Esophagus squamous epithelium (tissue), 5 donors: Measurements from ENCODE around the gene SLC35A2. TPM values are rescaled to one million over a fixed set of nuclear protein-coding genes. Genes with fewer than 3 reads are reported as not detected.

ENCODE experiments used
- DNase-seq: peaks from one replicate; lab custom pipeline; 2025; lab: John Stamatoyannopoulos, UW
- H3K27ac ChIP-seq, 4 donors: fragments of 200-600 bp; sonication (generic); one replicate each; pipeline ENCODE4 v1.5.1; 2016 to 2019; ENCODE audit warnings: mild to moderate bottlenecking in 1 of 4
- H3K27me3 ChIP-seq, 4 donors: fragments of 200-600 bp; sonication (generic); 1 replicate in 3 of 4; 2 replicates in 1 of 4; pipeline versions ENCODE4 v1.5.1 to v1.6.0; 2017 to 2021; ENCODE audit warnings: antibody characterized with exemption in 1 of 4
- H3K36me3 ChIP-seq, 3 donors: fragments of 200-600 bp; sonication (generic); one replicate each; pipeline ENCODE4 v1.5.1; 2016 to 2019
- H3K4me1 ChIP-seq, 3 donors: fragments of 200-600 bp; sonication (generic); one replicate each; pipeline ENCODE4 v1.5.1; 2017 to 2019
- H3K4me3 ChIP-seq, 4 donors: fragments of 200-600 bp; sonication (generic); 1 replicate in 3 of 4; 2 replicates in 1 of 4; pipeline ENCODE4 v1.5.1; 2016 to 2019; ENCODE audit warnings: mild to moderate bottlenecking in 2 of 4, moderate library complexity in 1 of 4
- H3K9me3 ChIP-seq, 3 donors: fragments of 200-600 bp; sonication (generic); one replicate each; pipeline ENCODE4 v1.5.1; 2016 to 2019
- POLR2A ChIP-seq, 4 donors: fragments of 450-650 bp; IDR thresholded peaks; one replicate each; pipeline ENCODE4 v1.6.1; 2017; ENCODE audit warnings: antibody characterized with exemption in 4 of 4, mild to moderate bottlenecking in 4 of 4, moderate library complexity in 3 of 4
- WGBS, 2 donors: methylation state at CpG; one replicate each; pipeline ENCODE4 v1.1.5; 2018; 5-methylcytosine and 5-hydroxymethylcytosine counted together
- intact Hi-C: fragments of 100-400 bp; cut with DNase I; formaldehyde crosslinking; loops from one replicate; pipeline ENCODE4 v1.15.0; 2022
- total RNA-seq, 4 donors: library from RNA; depleted of rRNA; stranded (reverse); fragments of >200 nt; gene quantifications; one replicate each; pipeline ENCODE4 v1.1.0, GENCODE V29; 2016
- TF ChIP-seq, protein P1 (sequence below), 6 experiments: fragments of 450-650 bp in 4 of 6; fragments of 200-600 bp in 2 of 6; sonication (generic) in 2 of 6; IDR thresholded peaks; one replicate each; pipeline ENCODE4 v1.5.1; 2016 to 2019; ENCODE audit warnings: antibody characterized with exemption in 6 of 6, mild to moderate bottlenecking in 4 of 6, moderate library complexity in 4 of 6
- donor health status: DM: yes; HTN: yes; CAD: no.

SLC35A2 gene
- total RNA-seq, 4 donors from 2014 or later: 13.7 to 28.9 (median 21.0) TPM

DNA sequence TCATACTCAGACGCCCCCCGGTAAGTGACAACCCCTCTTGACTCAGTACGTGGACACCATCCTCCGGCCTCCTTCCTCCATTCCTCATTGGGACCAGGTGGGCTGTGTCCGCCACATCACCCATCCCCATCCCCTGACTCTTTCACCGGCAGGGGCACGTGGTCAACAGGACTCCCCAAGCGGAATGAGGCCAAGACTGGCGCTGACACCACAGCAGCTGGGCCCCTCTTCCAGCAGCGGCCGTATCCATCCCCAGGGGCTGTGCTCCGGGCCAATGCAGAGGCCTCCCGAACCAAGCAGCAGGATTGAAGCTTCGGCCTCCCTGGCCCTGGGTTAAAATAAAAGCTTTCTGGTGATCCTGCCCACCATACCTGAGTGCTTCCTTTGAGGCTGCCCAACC, 8.7 kb downstream of the SLC35A2 start:
- Histone ChIP-seq H3K4me3 (no peak overlapping the region), H3K9me3 (no peaks in the 10 kb centered on the region), H3K4me1 (peaks cover 0 to 17% (median 8%) of the 10 kb centered on the region in 3 donors), H3K36me3 (peaks cover 0 to 74% (median 3%) of the 10 kb centered on the region in 3 donors), H3K27me3 (no peaks in the 10 kb centered on the region), H3K27ac (no peak overlapping the region)
- 88 to 90% methylated on average over 2 to 8 of the region's 14 CpGs for WGBS, 2 donors
- intact Hi-C loops: no loop called here
- no peak for TF ChIP-seq POLR2A (IDR thresholded peaks at IDR 0.05)
- TF ChIP-seq, protein P1, sequence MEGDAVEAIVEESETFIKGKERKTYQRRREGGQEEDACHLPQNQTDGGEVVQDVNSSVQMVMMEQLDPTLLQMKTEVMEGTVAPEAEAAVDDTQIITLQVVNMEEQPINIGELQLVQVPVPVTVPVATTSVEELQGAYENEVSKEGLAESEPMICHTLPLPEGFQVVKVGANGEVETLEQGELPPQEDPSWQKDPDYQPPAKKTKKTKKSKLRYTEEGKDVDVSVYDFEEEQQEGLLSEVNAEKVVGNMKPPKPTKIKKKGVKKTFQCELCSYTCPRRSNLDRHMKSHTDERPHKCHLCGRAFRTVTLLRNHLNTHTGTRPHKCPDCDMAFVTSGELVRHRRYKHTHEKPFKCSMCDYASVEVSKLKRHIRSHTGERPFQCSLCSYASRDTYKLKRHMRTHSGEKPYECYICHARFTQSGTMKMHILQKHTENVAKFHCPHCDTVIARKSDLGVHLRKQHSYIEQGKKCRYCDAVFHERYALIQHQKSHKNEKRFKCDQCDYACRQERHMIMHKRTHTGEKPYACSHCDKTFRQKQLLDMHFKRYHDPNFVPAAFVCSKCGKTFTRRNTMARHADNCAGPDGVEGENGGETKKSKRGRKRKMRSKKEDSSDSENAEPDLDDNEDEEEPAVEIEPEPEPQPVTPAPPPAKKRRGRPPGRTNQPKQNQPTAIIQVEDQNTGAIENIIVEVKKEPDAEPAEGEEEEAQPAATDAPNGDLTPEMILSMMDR (IDR thresholded peaks at IDR 0.05): no peak
- DNase-seq: no peak

DNA sequence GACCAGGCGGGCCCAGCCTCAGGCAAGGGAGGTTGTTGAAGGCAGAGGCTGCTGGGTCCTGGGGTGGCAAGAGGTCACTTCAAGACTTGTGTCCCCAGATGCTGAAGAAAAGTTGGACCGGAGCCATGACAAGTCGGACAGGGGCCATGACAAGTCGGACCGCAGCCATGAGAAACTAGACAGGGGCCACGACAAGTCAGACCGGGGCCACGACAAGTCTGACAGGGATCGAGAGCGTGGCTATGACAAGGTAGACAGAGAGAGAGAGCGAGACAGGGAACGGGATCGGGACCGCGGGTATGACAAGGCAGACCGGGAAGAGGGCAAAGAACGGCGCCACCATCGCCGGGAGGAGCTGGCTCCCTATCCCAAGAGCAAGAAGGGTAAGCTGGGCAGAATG, 9.3 kb downstream of the SLC35A2 start:
- no peak for DNase-seq

DNA sequence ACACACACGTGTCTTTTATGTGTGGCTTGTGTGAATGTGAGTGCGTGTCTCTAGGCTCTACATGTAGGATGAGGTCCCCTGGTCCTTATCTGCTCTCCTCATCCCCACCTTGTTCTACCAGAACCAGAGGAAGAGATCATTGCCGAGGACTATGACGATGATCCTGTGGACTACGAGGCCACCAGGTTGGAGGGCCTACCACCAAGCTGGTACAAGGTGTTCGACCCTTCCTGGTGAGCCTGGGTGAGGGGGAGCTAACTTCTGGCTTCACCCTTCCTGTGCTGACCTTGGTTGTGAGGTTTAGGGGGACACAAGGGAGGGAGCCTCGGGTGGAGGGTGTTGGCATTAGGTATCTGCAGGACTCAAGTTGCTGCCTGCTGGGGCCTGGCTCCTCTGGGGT, 10.4 kb downstream of the SLC35A2 start:
- Histone ChIP-seq H3K9me3 (no peaks in the 10 kb centered on the region), H3K36me3 (peaks cover 0 to 57% (median 3%) of the 10 kb centered on the region in 3 donors), H3K4me1 (peaks cover 0 to 27% (median 16%) of the 10 kb centered on the region in 3 donors), H3K27me3 (no peaks in the 10 kb centered on the region), H3K27ac (no peak overlapping the region), H3K4me3 (no peak overlapping the region)
- WGBS, 2 donors: 71 to 100% methylated on average over 1 to 5 of the region's 7 CpGs
- DNase-seq: no peak
- intact Hi-C loops: no loop called here
- TF ChIP-seq, protein P1 (IDR thresholded peaks at IDR 0.05): no peak
- no peak for TF ChIP-seq POLR2A (IDR thresholded peaks at IDR 0.05)

More for the DNA sequence above, 9.3 kb downstream of the SLC35A2 start:
- Histone ChIP-seq H3K27me3 (no peaks in the 10 kb centered on the region), H3K36me3 (peaks cover 0 to 68% (median 3%) of the 10 kb centered on the region in 3 donors), H3K4me3 (no peak overlapping the region), H3K27ac (no peak overlapping the region), H3K4me1 (peaks cover 0 to 17% (median 8%) of the 10 kb centered on the region in 3 donors), H3K9me3 (no peaks in the 10 kb centered on the region)
- TF ChIP-seq, protein P1 (IDR thresholded peaks at IDR 0.05): no peak
- TF ChIP-seq POLR2A (IDR thresholded peaks at IDR 0.05): no peak
- 80 to 94% methylated on average over 1 to 13 of the region's 20 CpGs for WGBS, 2 donors
- intact Hi-C loops: no loop called here

DNA sequence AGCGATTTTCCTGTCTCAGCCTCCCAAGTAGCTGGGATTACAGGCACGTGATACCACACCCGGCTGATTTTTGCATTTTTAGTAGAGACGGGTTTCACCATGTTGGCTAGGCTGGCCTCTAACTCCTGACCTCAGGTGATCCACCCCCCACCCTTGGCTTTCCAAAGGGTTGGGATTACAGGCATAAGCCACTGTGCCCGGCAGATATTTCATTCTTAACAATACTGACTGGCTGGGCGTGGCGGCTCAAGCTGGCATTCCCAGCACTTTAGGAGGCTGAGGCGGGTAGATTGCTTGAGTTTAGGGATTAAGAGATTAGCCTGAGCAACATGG, 12.4 kb downstream of the SLC35A2 start:
- no peak for DNase-seq
- Histone ChIP-seq H3K27ac (peak overlapping the region in 2 of 4 donors; percentile 50 to 97), H3K4me1 (peaks cover 0 to 34% (median 16%) of the 10 kb centered on the region in 3 donors), H3K27me3 (no peaks in the 10 kb centered on the region), H3K9me3 (no peaks in the 10 kb centered on the region), H3K4me3 (peak overlapping the region in 3 of 4 donors; percentile 21 to 74 (median 65)), H3K36me3 (peaks cover 0 to 50% (median 3%) of the 10 kb centered on the region in 3 donors)
- no peak for TF ChIP-seq POLR2A (IDR thresholded peaks at IDR 0.05)
- TF ChIP-seq, protein P1 (IDR thresholded peaks at IDR 0.05): no peak
- 58% methylated on average over 8 of the region's 8 CpGs; no CpG with 5 or more reads in 1 of the 2 donors for WGBS, 2 donors
- intact Hi-C loops: no loop called here

DNA sequence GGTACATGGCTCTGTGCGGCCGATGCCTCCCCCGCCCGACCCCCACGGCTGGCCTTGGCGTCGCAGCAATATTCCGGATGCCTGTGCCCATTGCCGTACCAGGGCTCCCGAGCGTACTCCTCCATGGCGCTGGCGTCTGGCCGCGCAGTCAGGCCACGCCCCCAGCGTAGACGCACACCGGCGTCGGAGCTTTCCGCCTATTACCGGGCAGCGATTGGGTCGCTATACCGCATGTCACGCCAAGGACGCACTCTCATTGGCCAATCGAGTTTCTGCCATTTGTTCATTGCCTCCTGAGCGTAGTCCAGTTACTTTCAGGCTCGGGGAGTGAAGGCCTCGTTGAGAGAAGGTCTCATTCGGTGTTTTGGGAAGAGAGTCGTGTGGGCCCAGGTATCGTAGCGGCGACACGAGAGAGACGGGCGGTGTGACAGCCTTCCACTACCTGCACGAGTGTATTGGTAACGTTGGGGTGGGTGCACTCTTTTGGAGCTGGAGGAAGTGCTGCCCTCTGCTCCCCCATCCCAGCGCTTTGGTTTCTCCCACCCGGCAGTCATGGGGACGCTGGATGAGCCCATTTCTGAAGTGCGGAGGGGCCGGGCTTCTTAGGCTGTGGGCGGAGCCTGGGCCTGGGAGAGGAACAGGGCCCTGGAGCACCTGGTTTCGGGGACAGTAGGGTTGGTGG, 13.7 kb downstream of the SLC35A2 start, which contains the start of the genes PQBP1 and TIMM17B:
TSS of gene PQBP1 (plus strand) at position 306 of the 682 bp plus-strand sequence. CDS start 580 bp downstream, outside the sequence.
TSS of gene TIMM17B (minus strand) at position 144 of the 682 bp plus-strand sequence. CDS start at position 125, 19 bp downstream.
- DNase-seq: peak; percentile 47
- TF ChIP-seq, protein P1 (IDR thresholded peaks at IDR 0.05): no peak
- TF ChIP-seq POLR2A (IDR thresholded peaks at IDR 0.05): peak in 3 of 4 donors; percentile 47 to 83 (median 64)
- peak within 1 kb of the TSS; percentile 90 to 97 (median 96) for H3K27ac ChIP-seq
- no peaks in the 10 kb centered on the region for H3K27me3 ChIP-seq
- WGBS, 2 donors: 26% methylated on average over 14 of the region's 49 CpGs; no CpG with 5 or more reads in 1 of the 2 donors
- no peaks in the 10 kb centered on the region for H3K9me3 ChIP-seq
- intact Hi-C loops: no loop called here
- H3K36me3 ChIP-seq: peaks cover 0 to 50% (median 2%) of the 10 kb centered on the region in 3 donors
- H3K4me1 ChIP-seq: peaks cover 0 to 34% (median 16%) of the 10 kb centered on the region in 3 donors
- H3K4me3 ChIP-seq: peak within 1 kb of the TSS; percentile 65 to 77 (median 70)
